Right lobe of liver (tissue), 6 donors: ENCODE data around the gene ARHGAP27. TPM values are rescaled to one million over a fixed set of nuclear protein-coding genes. Genes with fewer than 3 reads are reported as not detected.

Experiments
- ATAC-seq, 4 donors: fragments of 200-7000 bp; cut with Tn5 transposase; one replicate each; pipeline ENCODE4 v1.9.1; 2020; ENCODE audit warnings: mild to moderate bottlenecking in 4 of 4, moderate library complexity in 4 of 4
- DNase-seq, 3 donors: peaks; one replicate each; pipeline ENCODE4 v3.0.0-alpha.2; 2020
- H3K27ac ChIP-seq, 3 donors: fragments of 200-600 bp; one replicate each; pipeline ENCODE4 v1.8.0; 2022
- H3K27me3 ChIP-seq, 2 donors: fragments of 200-600 bp; one replicate each; pipeline ENCODE4 v1.8.0; 2022
- H3K36me3 ChIP-seq, 4 donors: fragments of 200-600 bp; sonication (generic) in 1 of 4; one replicate each; pipeline versions ENCODE4 v1.5.1 to v1.8.0; 2017 to 2022; ENCODE audit warnings: control low read depth in 1 of 4
- H3K4me1 ChIP-seq, 4 donors: fragments of 200-600 bp; sonication (generic) in 1 of 4; one replicate each; pipeline versions ENCODE4 v1.5.1 to v1.8.0; 2017 to 2022; ENCODE audit warnings: control low read depth in 1 of 4
- H3K4me3 ChIP-seq, 3 donors: fragments of 200-600 bp; one replicate each; pipeline ENCODE4 v1.8.0; 2022
- H3K9me3 ChIP-seq, 4 donors: fragments of 200-600 bp; sonication (generic) in 1 of 4; one replicate each; pipeline versions ENCODE4 v1.5.1 to v1.8.0; 2017 to 2022; ENCODE audit warnings: control low read depth in 1 of 4
- CTCF ChIP-seq, 4 donors: fragments of 200-600 bp in 3 of 4; fragments of 450-650 bp in 1 of 4; IDR thresholded peaks; one replicate each; pipeline versions ENCODE4 v1.5.1 to v1.8.0; 2016 to 2022; ENCODE audit warnings: antibody characterized with exemption in 4 of 4, mild to moderate bottlenecking in 2 of 4
- POLR2A ChIP-seq: fragments of 450-650 bp; IDR thresholded peaks from one replicate; pipeline ENCODE4 v1.6.1; 2017; ENCODE audit warnings: antibody characterized with exemption, mild to moderate bottlenecking
- WGBS: methylation state at CpG from one replicate; pipeline ENCODE4 v1.1.6; 2018; ENCODE audit warnings: low coverage, low lambda C conversion rate; ENCODE audit not compliant: insufficient coverage; ENCODE audit errors: missing lambda C conversion rate; 5-methylcytosine and 5-hydroxymethylcytosine counted together
- intact Hi-C, 2 donors: fragments of 100-400 bp; cut with DNase I; formaldehyde crosslinking; loops; one replicate each; pipeline versions ENCODE4 v1.11.2 to v1.14.1; 2022
- total RNA-seq, 6 experiments: library from RNA; depleted of rRNA in 2 of 6; stranded (reverse); fragments of >200 nt in 2 of 6; fragmentation: NEBNext Ultra II Directional in 3 of 6; extraction: Animal tissue kit (Norgen Biotek cat#: 25700) in 3 of 6; gene quantifications; one replicate each; pipeline versions ENCODE4 v1.1.0 to v1.2.4, GENCODE V29; 2016 to 2023
- donor health status: DM: no; HTN: yes; CAD: no.
- donor health status: DM: no; HTN: no; CAD: no.
- donor health status: DM: no; HTN: no; CAD: no.
- donor health status: DM: no; HTN: yes; CAD: no.
- donor health status: DM: no; HTN: yes; CAD: no.

The ARHGAP27 gene
- total RNA-seq, 6 experiments from 2014 or later: 4.9 to 9.3 (median 6.8) TPM

GRCh38 chr17:45394564-45394912, 38.1 kb downstream of the ARHGAP27 start:
- intact Hi-C loops: no loop called here
- DNase-seq (no peak), ATAC-seq (no peak)
- TF ChIP-seq POLR2A: no peak
- no peak for TF ChIP-seq CTCF (IDR thresholded peaks at IDR 0.05)
- Histone ChIP-seq H3K4me3 (no peak overlapping the region), H3K36me3 (no peaks in the 10 kb centered on the region), H3K4me1 (peaks cover 0 to 7% (median 0%) of the 10 kb centered on the region in 4 donors), H3K27ac (no peak overlapping the region), H3K9me3 (no peaks in the 10 kb centered on the region), H3K27me3 (no peaks in the 10 kb centered on the region)
- WGBS: 72% methylated on average over 3 of the region's 4 CpGs

DNA sequence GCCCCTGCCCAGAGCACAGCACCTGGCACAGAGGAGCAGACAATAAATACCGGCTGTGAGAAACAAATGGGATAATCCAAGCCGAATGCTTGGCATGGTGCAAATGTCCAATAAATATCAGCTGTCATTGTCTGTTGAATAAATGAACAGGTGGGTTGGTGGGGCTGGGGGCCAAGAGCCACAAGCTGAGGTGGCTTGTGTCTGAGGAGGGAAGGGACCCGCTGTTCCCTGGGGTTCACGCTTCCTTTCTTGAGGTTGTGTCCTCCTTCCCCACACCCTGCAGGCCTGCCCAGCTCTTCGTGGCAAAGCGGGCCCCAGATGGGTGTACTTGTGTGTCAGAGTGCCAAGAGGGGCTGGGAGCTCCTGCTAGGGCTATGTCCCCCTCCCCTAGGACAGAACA, 38.6 kb downstream of the ARHGAP27 start:
- intact Hi-C loops: no loop called here
- DNase-seq (no peak), ATAC-seq (no peak)
- TF ChIP-seq POLR2A (no peak), CTCF (IDR thresholded peaks at IDR 0.05) (no peak)
- Histone ChIP-seq H3K27me3 (no peaks in the 10 kb centered on the region), H3K4me3 (no peak overlapping the region), H3K9me3 (no peaks in the 10 kb centered on the region), H3K27ac (no peak overlapping the region), H3K4me1 (peaks cover 0 to 7% (median 0%) of the 10 kb centered on the region in 4 donors), H3K36me3 (no peaks in the 10 kb centered on the region)
- WGBS: 92% methylated on average over 2 of the region's 6 CpGs

DNA sequence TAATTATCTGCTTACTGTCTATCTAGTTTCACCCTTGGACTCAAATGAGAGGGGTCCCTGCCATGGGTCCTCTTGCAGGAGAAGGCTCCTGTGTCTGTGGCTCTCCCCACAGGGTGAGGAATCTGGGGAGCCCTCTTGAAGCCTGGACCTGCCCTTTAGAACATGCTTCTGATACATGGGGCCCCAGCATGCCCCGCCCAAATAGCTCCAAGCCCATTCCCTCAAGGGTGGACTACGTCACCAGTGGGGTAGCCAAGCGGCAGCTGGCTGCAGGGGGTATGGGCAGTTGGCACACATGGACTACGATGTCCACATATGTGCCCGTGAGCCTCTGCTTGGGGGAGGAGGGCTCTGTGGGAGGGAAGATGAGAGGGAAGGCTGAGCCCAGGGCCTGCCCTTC, 39.3 kb downstream of the ARHGAP27 start:
- Histone ChIP-seq H3K27ac (no peak overlapping the region), H3K4me1 (peaks cover 0 to 7% (median 0%) of the 10 kb centered on the region in 4 donors), H3K27me3 (no peaks in the 10 kb centered on the region), H3K9me3 (no peaks in the 10 kb centered on the region), H3K36me3 (no peaks in the 10 kb centered on the region), H3K4me3 (no peak overlapping the region)
- TF ChIP-seq POLR2A (no peak), CTCF (IDR thresholded peaks at IDR 0.05) (no peak)
- intact Hi-C loops: no loop called here
- no CpG with 5 or more reads among the region's 5 CpGs for WGBS
- ATAC-seq: no peak
- DNase-seq: no peak

DNA sequence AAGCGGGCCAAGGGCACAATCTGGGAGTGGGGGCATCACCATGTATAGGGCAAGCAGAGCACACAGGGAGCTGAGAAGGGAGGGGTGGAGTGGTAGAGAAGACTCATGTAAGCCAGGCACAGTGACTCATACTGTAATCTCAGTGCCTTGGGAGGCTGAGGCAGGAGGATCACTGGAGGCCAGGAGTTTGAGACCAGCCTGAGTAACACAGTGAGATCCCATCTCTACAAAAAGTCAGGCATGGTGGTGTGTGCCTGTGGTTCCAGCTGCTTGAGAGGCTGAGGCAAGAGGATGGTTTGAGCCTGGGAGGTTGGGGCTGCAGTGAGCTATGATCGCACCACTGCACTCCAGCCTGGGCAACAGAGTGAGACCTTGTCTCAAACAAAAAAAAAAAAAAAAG, 40.8 kb downstream of the ARHGAP27 start:
- Histone ChIP-seq H3K36me3 (no peaks in the 10 kb centered on the region), H3K27ac (no peak overlapping the region), H3K27me3 (no peaks in the 10 kb centered on the region), H3K9me3 (no peaks in the 10 kb centered on the region), H3K4me3 (no peak overlapping the region), H3K4me1 (peaks cover 0 to 7% (median 0%) of the 10 kb centered on the region in 4 donors)
- WGBS: 100% methylated on average over 1 of the region's 2 CpGs
- no peak for ATAC-seq
- DNase-seq: no peak
- intact Hi-C loops: no loop called here
- TF ChIP-seq POLR2A: no peak
- no peak for TF ChIP-seq CTCF (IDR thresholded peaks at IDR 0.05)

- intact Hi-C loops: no loop called here
- Histone ChIP-seq H3K27ac (no peak overlapping the region), H3K9me3 (no peaks in the 10 kb centered on the region), H3K36me3 (no peaks in the 10 kb centered on the region), H3K27me3 (no peaks in the 10 kb centered on the region), H3K4me3 (no peak overlapping the region), H3K4me1 (peaks cover 0 to 7% (median 0%) of the 10 kb centered on the region in 4 donors)
- DNase-seq: no peak
- no peak for ATAC-seq
- no peak for TF ChIP-seq POLR2A
- no peak for TF ChIP-seq CTCF (IDR thresholded peaks at IDR 0.05)
- WGBS: 47% methylated on average over 4 of the region's 5 CpGs
Observed at GRCh38 chr17:45391291-45391690, 41.4 kb downstream of the ARHGAP27 start.
